GM23338 (cell line): Measurements from ENCODE around the gene CDK5. TPM values are rescaled to one million over a fixed set of nuclear protein-coding genes. Genes with fewer than 3 reads are reported as not detected.

Experiments used
- ATAC-seq: fragments of 200-7000 bp; cut with Tn5 transposase; 3 replicates; pipeline ENCODE4 v1.9.1; 2020
- DNase-seq: peaks from one replicate; pipeline ENCODE4 v3.0.0-alpha.2; 2015; ENCODE audit warnings: low spot score
- H2AFZ ChIP-seq: fragments of 200-600 bp; sonication (generic); 2 replicates; pipeline ENCODE4 v1.8.0; 2016; ENCODE audit warnings: antibody characterized with exemption, mild to moderate bottlenecking, moderate library complexity
- H3F3A ChIP-seq: fragments of 200-600 bp; sonication (generic); replicated peaks from 2 replicates; pipeline ENCODE4 v1.8.0; 2017; ENCODE audit warnings: antibody characterized with exemption, mixed run types, low read depth
- H3K27ac ChIP-seq: fragments of 200-600 bp; sonication (generic); 2 replicates; pipeline ENCODE4 v1.6.1; 2016; ENCODE audit warnings: low read depth
- H3K27me3 ChIP-seq: fragments of 200-600 bp; sonication (generic); 2 replicates; pipeline ENCODE4 v1.8.0; 2016; ENCODE audit warnings: mild to moderate bottlenecking, mixed run types, moderate library complexity; ENCODE audit not compliant: insufficient read depth
- H3K36me3 ChIP-seq: fragments of 200-600 bp; sonication (generic); 2 replicates; pipeline ENCODE4 v1.8.0; 2016; ENCODE audit warnings: mild to moderate bottlenecking; ENCODE audit not compliant: insufficient read depth
- H3K4me1 ChIP-seq: fragments of 200-600 bp; sonication (generic); 2 replicates; pipeline ENCODE4 v1.8.0; 2016; ENCODE audit warnings: mild to moderate bottlenecking, moderate library complexity; ENCODE audit not compliant: insufficient read depth
- H3K4me2 ChIP-seq: fragments of 200-600 bp; sonication (generic); 2 replicates; pipeline ENCODE4 v1.7.1; 2017; ENCODE audit warnings: mixed run types
- H3K4me3 ChIP-seq: fragments of 200-600 bp; sonication (generic); 2 replicates; pipeline ENCODE4 v1.6.1; 2016; ENCODE audit warnings: mixed run types
- H3K79me2 ChIP-seq: fragments of 200-600 bp; sonication (generic); replicated peaks from 2 replicates; pipeline ENCODE4 v1.8.0; 2017; ENCODE audit warnings: mild to moderate bottlenecking; ENCODE audit not compliant: insufficient read depth
- H3K9me2 ChIP-seq: fragments of 200-600 bp; sonication (generic); 2 replicates; pipeline ENCODE4 v1.8.0; 2017; ENCODE audit not compliant: insufficient read depth
- H4K20me1 ChIP-seq: fragments of 200-600 bp; sonication (generic); replicated peaks from 2 replicates; pipeline ENCODE4 v1.8.0; 2017; ENCODE audit warnings: mild to moderate bottlenecking; ENCODE audit not compliant: insufficient read depth
- H3K27ac Mint-ChIP-seq: 2 replicates; pipeline ENCODE4 v1.8.0; 2020; ENCODE audit warnings: inconsistent platforms, mild to moderate bottlenecking, moderate library complexity, mixed read lengths
- H3K27me3 Mint-ChIP-seq: 3 replicates; pipeline ENCODE4 v1.8.0; 2022; ENCODE audit warnings: low read depth, mild to moderate bottlenecking, moderate library complexity, mixed read lengths, inconsistent platforms; ENCODE audit not compliant: insufficient read depth, poor library complexity
- H3K36me3 Mint-ChIP-seq: 3 replicates; pipeline ENCODE4 v1.8.0; 2021; ENCODE audit warnings: low read depth, mild to moderate bottlenecking, inconsistent platforms, moderate library complexity, mixed read lengths
- H3K4me1 Mint-ChIP-seq: 3 replicates; pipeline ENCODE4 v1.8.0; 2020; ENCODE audit warnings: mild to moderate bottlenecking, inconsistent platforms, mixed read lengths
- H3K4me3 Mint-ChIP-seq: 3 replicates; pipeline ENCODE4 v1.8.0; 2021; ENCODE audit warnings: moderate library complexity, mild to moderate bottlenecking, inconsistent platforms, mixed read lengths
- H3K9me3 Mint-ChIP-seq: 3 replicates; pipeline ENCODE4 v1.8.0; 2020; ENCODE audit warnings: moderate library complexity, mild to moderate bottlenecking, inconsistent platforms, mixed read lengths
- CREB1 ChIP-seq: fragments of 250-450 bp; sonication (Bioruptor Pico); IDR thresholded peaks from 2 replicates; pipeline ENCODE4 v1.5.0; 2020; ENCODE audit warnings: low read depth, mild to moderate bottlenecking, moderate library complexity
- ETS1 ChIP-seq: IDR thresholded peaks from 2 replicates; pipeline ENCODE4 v1.6.1; 2016; ENCODE audit warnings: antibody characterized with exemption
- EZH2 ChIP-seq: fragments of 200-600 bp; sonication (generic); IDR thresholded peaks from one replicate; pipeline ENCODE4 v1.8.0; 2017; ENCODE audit warnings: antibody characterized with exemption, mild to moderate bottlenecking, low read depth; ENCODE audit not compliant: unreplicated experiment
- EZH2phosphoT487 ChIP-seq: fragments of 200-600 bp; sonication (generic); IDR thresholded peaks from one replicate; pipeline ENCODE4 v1.8.1; 2018; ENCODE audit warnings: antibody characterized with exemption; ENCODE audit not compliant: unreplicated experiment
- JUNB ChIP-seq: IDR thresholded peaks from one replicate; pipeline ENCODE4 v1.6.1; 2016; ENCODE audit warnings: antibody characterized with exemption; ENCODE audit not compliant: unreplicated experiment
- NANOG ChIP-seq: IDR thresholded peaks from 2 replicates; pipeline ENCODE4 v1.6.1; 2016; ENCODE audit warnings: antibody characterized with exemption, borderline replicate concordance
- POLR2AphosphoS5 ChIP-seq: IDR thresholded peaks from 2 replicates; pipeline ENCODE4 v1.6.1; 2016; ENCODE audit warnings: antibody characterized with exemption, low read depth
- ZNF331 ChIP-seq: fragments of 250-450 bp; sonication (Bioruptor Pico); IDR thresholded peaks from 2 replicates; pipeline ENCODE4 v1.5.0; 2020; ENCODE audit warnings: low read depth, mild to moderate bottlenecking, moderate library complexity
- polyA plus RNA-seq: library from polyadenylated mRNA; unstranded; fragments of >200 nt; fragmentation: Nextera tagmentation; extraction: Ambion mirVana; gene quantifications from 2 replicates; pipeline ENCODE4 v1.2.1, GENCODE V29; 2016
- total RNA-seq: library from RNA; depleted of rRNA; stranded (reverse); fragments of >200 nt; shearing (Covaris generic); gene quantifications from 2 replicates; pipeline ENCODE4 v1.2.3, GENCODE V29; 2014
- TF ChIP-seq, protein P1 (sequence below): IDR thresholded peaks from one replicate; pipeline ENCODE4 v1.6.1; 2018; ENCODE audit warnings: antibody characterized with exemption; ENCODE audit not compliant: unreplicated experiment
- TF ChIP-seq, protein P2 (sequence below), 2 experiments: fragments of 200-600 bp in 1 of 2; sonication (generic) in 1 of 2; conservative IDR thresholded peaks; 2 replicates each; pipeline versions ENCODE4 v1.5.1 to v1.6.1; 2016 to 2017; ENCODE audit warnings: antibody characterized with exemption in 2 of 2, low read depth in 2 of 2, mild to moderate bottlenecking in 2 of 2, moderate library complexity in 1 of 2
- TF ChIP-seq, protein P3 (sequence below): fragments of 250-450 bp; sonication (Bioruptor Pico); IDR thresholded peaks from 2 replicates; pipeline ENCODE4 v1.5.0; 2020; ENCODE audit warnings: mild to moderate bottlenecking, moderate library complexity

CDK5 gene
- total and polyA plus RNA-seq, 2 experiments from 2014 or later: 19.8 to 27.1 TPM

- TF ChIP-seq, protein P1, sequence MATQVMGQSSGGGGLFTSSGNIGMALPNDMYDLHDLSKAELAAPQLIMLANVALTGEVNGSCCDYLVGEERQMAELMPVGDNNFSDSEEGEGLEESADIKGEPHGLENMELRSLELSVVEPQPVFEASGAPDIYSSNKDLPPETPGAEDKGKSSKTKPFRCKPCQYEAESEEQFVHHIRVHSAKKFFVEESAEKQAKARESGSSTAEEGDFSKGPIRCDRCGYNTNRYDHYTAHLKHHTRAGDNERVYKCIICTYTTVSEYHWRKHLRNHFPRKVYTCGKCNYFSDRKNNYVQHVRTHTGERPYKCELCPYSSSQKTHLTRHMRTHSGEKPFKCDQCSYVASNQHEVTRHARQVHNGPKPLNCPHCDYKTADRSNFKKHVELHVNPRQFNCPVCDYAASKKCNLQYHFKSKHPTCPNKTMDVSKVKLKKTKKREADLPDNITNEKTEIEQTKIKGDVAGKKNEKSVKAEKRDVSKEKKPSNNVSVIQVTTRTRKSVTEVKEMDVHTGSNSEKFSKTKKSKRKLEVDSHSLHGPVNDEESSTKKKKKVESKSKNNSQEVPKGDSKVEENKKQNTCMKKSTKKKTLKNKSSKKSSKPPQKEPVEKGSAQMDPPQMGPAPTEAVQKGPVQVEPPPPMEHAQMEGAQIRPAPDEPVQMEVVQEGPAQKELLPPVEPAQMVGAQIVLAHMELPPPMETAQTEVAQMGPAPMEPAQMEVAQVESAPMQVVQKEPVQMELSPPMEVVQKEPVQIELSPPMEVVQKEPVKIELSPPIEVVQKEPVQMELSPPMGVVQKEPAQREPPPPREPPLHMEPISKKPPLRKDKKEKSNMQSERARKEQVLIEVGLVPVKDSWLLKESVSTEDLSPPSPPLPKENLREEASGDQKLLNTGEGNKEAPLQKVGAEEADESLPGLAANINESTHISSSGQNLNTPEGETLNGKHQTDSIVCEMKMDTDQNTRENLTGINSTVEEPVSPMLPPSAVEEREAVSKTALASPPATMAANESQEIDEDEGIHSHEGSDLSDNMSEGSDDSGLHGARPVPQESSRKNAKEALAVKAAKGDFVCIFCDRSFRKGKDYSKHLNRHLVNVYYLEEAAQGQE: no peak
- TF ChIP-seq POLR2AphosphoS5 (no peak), CREB1 (no peak), ETS1 (no peak), JUNB (no peak), EZH2 (no peak), ZNF331 (no peak)
- TF ChIP-seq, protein P2, sequence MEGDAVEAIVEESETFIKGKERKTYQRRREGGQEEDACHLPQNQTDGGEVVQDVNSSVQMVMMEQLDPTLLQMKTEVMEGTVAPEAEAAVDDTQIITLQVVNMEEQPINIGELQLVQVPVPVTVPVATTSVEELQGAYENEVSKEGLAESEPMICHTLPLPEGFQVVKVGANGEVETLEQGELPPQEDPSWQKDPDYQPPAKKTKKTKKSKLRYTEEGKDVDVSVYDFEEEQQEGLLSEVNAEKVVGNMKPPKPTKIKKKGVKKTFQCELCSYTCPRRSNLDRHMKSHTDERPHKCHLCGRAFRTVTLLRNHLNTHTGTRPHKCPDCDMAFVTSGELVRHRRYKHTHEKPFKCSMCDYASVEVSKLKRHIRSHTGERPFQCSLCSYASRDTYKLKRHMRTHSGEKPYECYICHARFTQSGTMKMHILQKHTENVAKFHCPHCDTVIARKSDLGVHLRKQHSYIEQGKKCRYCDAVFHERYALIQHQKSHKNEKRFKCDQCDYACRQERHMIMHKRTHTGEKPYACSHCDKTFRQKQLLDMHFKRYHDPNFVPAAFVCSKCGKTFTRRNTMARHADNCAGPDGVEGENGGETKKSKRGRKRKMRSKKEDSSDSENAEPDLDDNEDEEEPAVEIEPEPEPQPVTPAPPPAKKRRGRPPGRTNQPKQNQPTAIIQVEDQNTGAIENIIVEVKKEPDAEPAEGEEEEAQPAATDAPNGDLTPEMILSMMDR (conservative IDR thresholded peaks at IDR 0.05; ENCODE audit: low read depth in 2 of 2): no peak
Observed at GRCh38 chr7:151025924-151026671, 31.6 kb downstream of the CDK5 start (continued).

- no peak for DNase-seq
- H3K9me3 Mint-ChIP-seq: peaks cover under 1% of the 10 kb centered on the region; the same call in 1 of the 3 replicates
- peaks cover 38% of the 10 kb centered on the region for H3K4me1 Mint-ChIP-seq
- no peak within 1 kb of the TSS; the same call in 2 of the 3 replicates for H3K4me3 Mint-ChIP-seq
- no peak for ATAC-seq
- no peak within 1 kb of the TSS for H3K27ac Mint-ChIP-seq
- H2AFZ ChIP-seq: no peak within 1 kb of the TSS
- H3K27me3 Mint-ChIP-seq: peaks cover 16% of the 10 kb centered on the region
- H3K27me3 ChIP-seq: peaks cover 33% of the 10 kb centered on the region
- H3K36me3 Mint-ChIP-seq: peaks cover 4% of the 10 kb centered on the region; the same call in 2 of the 3 replicates
- H3K4me3 ChIP-seq: no peak within 1 kb of the TSS
- H3K4me2 ChIP-seq: no peak within 1 kb of the TSS
- no peaks in the 10 kb centered on the region; the same call in 1 of the 2 replicates for H3K36me3 ChIP-seq
- no peaks in the 10 kb centered on the region for H4K20me1 ChIP-seq
- no peaks in the 10 kb centered on the region for H3K9me2 ChIP-seq
- H3F3A ChIP-seq: no peaks in the 10 kb centered on the region; the same call in 1 of the 2 replicates
- no peak within 1 kb of the TSS for H3K27ac ChIP-seq
- H3K79me2 ChIP-seq: peaks cover 5% of the 10 kb centered on the region; the same call in 1 of the 2 replicates
- H3K4me1 ChIP-seq: peaks cover 18% of the 10 kb centered on the region
- TF ChIP-seq ZNF331 (no peak), NANOG (no peak), EZH2phosphoT487 (no peak), CREB1 (no peak)
- TF ChIP-seq, protein P3, sequence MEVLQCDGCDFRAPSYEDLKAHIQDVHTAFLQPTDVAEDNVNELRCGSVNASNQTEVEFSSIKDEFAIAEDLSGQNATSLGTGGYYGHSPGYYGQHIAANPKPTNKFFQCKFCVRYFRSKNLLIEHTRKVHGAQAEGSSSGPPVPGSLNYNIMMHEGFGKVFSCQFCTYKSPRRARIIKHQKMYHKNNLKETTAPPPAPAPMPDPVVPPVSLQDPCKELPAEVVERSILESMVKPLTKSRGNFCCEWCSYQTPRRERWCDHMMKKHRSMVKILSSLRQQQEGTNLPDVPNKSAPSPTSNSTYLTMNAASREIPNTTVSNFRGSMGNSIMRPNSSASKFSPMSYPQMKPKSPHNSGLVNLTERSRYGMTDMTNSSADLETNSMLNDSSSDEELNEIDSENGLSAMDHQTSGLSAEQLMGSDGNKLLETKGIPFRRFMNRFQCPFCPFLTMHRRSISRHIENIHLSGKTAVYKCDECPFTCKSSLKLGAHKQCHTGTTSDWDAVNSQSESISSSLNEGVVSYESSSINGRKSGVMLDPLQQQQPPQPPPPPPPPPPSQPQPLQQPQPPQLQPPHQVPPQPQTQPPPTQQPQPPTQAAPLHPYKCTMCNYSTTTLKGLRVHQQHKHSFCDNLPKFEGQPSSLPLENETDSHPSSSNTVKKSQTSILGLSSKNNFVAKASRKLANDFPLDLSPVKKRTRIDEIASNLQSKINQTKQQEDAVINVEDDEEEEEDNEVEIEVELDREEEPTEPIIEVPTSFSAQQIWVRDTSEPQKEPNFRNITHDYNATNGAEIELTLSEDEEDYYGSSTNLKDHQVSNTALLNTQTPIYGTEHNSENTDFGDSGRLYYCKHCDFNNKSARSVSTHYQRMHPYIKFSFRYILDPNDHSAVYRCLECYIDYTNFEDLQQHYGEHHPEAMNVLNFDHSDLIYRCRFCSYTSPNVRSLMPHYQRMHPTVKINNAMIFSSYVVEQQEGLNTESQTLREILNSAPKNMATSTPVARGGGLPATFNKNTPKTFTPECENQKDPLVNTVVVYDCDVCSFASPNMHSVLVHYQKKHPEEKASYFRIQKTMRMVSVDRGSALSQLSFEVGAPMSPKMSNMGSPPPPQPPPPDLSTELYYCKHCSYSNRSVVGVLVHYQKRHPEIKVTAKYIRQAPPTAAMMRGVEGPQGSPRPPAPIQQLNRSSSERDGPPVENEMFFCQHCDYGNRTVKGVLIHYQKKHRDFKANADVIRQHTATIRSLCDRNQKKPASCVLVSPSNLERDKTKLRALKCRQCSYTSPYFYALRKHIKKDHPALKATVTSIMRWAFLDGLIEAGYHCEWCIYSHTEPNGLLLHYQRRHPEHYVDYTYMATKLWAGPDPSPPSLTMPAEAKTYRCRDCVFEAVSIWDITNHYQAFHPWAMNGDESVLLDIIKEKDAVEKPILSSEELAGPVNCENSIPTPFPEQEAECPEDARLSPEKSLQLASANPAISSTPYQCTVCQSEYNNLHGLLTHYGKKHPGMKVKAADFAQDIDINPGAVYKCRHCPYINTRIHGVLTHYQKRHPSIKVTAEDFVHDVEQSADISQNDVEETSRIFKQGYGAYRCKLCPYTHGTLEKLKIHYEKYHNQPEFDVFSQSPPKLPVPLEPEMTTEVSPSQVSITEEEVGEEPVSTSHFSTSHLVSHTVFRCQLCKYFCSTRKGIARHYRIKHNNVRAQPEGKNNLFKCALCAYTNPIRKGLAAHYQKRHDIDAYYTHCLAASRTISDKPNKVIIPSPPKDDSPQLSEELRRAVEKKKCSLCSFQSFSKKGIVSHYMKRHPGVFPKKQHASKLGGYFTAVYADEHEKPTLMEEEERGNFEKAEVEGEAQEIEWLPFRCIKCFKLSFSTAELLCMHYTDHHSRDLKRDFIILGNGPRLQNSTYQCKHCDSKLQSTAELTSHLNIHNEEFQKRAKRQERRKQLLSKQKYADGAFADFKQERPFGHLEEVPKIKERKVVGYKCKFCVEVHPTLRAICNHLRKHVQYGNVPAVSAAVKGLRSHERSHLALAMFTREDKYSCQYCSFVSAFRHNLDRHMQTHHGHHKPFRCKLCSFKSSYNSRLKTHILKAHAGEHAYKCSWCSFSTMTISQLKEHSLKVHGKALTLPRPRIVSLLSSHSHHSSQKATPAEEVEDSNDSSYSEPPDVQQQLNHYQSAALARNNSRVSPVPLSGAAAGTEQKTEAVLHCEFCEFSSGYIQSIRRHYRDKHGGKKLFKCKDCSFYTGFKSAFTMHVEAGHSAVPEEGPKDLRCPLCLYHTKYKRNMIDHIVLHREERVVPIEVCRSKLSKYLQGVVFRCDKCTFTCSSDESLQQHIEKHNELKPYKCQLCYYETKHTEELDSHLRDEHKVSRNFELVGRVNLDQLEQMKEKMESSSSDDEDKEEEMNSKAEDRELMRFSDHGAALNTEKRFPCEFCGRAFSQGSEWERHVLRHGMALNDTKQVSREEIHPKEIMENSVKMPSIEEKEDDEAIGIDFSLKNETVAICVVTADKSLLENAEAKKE: no peak
Observed at GRCh38 chr7:151024435-151025056, 33.2 kb downstream of the CDK5 start, which contains the start of gene ATG9B. Gene ATG9B, minus strand, starts transcription at chr7:151024494. Its CDS starts 71 bp downstream, at chr7:151024423.
